GM18519 (cell line): Measurements from ENCODE around the gene BCKDHA.

ENCODE experiments used
- ATAC-seq: cut with Tn5 transposase; IDR thresholded peaks from one replicate; pipeline ENCODE4 v1.9.1; 2021; ENCODE audit warnings: mild to moderate bottlenecking, moderate library complexity; ENCODE audit not compliant: unreplicated experiment, low FRiP score

Gene BCKDHA

GRCh38 chr19:41397086-41398049 is at the start of gene BCKDHA, which contains the start of gene EXOSC5:
Gene BCKDHA (plus strand): TSS chr19:41397818. CDS start chr19:41397828, 10 bp downstream.
Gene EXOSC5 (minus strand): TSS chr19:41397359. CDS start chr19:41397328, 31 bp downstream.
- ATAC-seq: peak; percentile 75

- no peak for ATAC-seq
Observed at GRCh38 chr19:41350735-41351338, 46.8 kb upstream of the BCKDHA start.

- ATAC-seq: no peak
Observed at GRCh38 chr19:41351339-41352245, 46.0 kb upstream of the BCKDHA start.

- ATAC-seq: no peak
Observed at GRCh38 chr19:41352279-41352608, 45.4 kb upstream of the BCKDHA start.

- no peak for ATAC-seq
Observed at GRCh38 chr19:41352609-41353465, 44.8 kb upstream of the BCKDHA start.

GRCh38 chr19:41353466-41354342 is 43.9 kb upstream of the BCKDHA start, which contains the start of gene TGFB1:
Gene TGFB1 (minus strand): TSS chr19:41353922. CDS start chr19:41353044, 878 bp downstream.
- ATAC-seq: peak; percentile 42

GRCh38 chr19:41354343-41354953 is 43.2 kb upstream of the BCKDHA start:
- ATAC-seq: no peak

- ATAC-seq: no peak
Observed at GRCh38 chr19:41355035-41355434, 42.6 kb upstream of the BCKDHA start.

GRCh38 chr19:41355802-41356201 is 41.8 kb upstream of the BCKDHA start:
- no peak for ATAC-seq

GRCh38 chr19:41356984-41357739 is 40.5 kb upstream of the BCKDHA start:
- ATAC-seq: no peak

GRCh38 chr19:41357746-41358145 is 39.9 kb upstream of the BCKDHA start:
- no peak for ATAC-seq

- no peak for ATAC-seq
Observed at GRCh38 chr19:41359741-41360140, 37.9 kb upstream of the BCKDHA start.

GRCh38 chr19:41362143-41362847 is 35.3 kb upstream of the BCKDHA start:
- ATAC-seq: no peak

GRCh38 chr19:41363371-41363752 is 34.3 kb upstream of the BCKDHA start:
- ATAC-seq: no peak

- ATAC-seq: peak; percentile 73
Observed at GRCh38 chr19:41363753-41364523, 33.7 kb upstream of the BCKDHA start, which contains the start of gene B9D2. Gene B9D2 (minus strand): TSS chr19:41364149. CDS start chr19:41363519, 630 bp downstream.
